MM.1S (cell line): ENCODE data around the gene PLXNA2.

ENCODE experiments used
- EZH2 ChIP-seq: fragments of 300-600 bp; sonication (generic); optimal IDR thresholded peaks from 2 replicates; pipeline ENCODE3; 2017; ENCODE audit warnings: low read depth, mild to moderate bottlenecking, antibody characterized with exemption, low read length, mixed read lengths
- TF ChIP-seq, protein P1 (sequence below): fragments of 300-600 bp; sonication (generic); IDR thresholded peaks from 2 replicates; pipeline ENCODE4 v1.5.1; 2016; ENCODE audit warnings: antibody characterized with exemption, low read length, mixed read lengths

DNA sequence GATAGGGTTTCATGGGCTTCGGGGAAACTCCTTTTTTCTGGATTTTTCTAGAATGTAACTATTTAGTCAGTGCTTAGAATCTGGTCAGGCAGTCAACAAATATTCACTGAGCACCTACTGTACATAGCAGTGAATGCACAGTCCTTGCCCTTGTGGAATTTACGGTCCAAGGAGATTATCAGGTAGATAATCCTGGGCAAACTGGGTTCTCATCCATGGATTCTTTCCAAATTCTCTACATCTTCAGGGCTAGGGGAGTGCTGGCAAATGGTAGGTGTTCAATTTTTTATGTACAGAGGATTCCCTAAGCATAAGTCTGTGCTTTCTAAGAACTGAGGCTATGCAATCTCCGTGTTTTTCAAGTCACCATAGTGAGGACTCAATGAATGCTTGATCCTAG, 192.5 kb downstream of the PLXNA2 start:
- TF ChIP-seq, protein P1, sequence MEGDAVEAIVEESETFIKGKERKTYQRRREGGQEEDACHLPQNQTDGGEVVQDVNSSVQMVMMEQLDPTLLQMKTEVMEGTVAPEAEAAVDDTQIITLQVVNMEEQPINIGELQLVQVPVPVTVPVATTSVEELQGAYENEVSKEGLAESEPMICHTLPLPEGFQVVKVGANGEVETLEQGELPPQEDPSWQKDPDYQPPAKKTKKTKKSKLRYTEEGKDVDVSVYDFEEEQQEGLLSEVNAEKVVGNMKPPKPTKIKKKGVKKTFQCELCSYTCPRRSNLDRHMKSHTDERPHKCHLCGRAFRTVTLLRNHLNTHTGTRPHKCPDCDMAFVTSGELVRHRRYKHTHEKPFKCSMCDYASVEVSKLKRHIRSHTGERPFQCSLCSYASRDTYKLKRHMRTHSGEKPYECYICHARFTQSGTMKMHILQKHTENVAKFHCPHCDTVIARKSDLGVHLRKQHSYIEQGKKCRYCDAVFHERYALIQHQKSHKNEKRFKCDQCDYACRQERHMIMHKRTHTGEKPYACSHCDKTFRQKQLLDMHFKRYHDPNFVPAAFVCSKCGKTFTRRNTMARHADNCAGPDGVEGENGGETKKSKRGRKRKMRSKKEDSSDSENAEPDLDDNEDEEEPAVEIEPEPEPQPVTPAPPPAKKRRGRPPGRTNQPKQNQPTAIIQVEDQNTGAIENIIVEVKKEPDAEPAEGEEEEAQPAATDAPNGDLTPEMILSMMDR: no peak
- no peak for TF ChIP-seq EZH2
